Measurements from ENCODE around the gene AHCYL1.

DNA sequence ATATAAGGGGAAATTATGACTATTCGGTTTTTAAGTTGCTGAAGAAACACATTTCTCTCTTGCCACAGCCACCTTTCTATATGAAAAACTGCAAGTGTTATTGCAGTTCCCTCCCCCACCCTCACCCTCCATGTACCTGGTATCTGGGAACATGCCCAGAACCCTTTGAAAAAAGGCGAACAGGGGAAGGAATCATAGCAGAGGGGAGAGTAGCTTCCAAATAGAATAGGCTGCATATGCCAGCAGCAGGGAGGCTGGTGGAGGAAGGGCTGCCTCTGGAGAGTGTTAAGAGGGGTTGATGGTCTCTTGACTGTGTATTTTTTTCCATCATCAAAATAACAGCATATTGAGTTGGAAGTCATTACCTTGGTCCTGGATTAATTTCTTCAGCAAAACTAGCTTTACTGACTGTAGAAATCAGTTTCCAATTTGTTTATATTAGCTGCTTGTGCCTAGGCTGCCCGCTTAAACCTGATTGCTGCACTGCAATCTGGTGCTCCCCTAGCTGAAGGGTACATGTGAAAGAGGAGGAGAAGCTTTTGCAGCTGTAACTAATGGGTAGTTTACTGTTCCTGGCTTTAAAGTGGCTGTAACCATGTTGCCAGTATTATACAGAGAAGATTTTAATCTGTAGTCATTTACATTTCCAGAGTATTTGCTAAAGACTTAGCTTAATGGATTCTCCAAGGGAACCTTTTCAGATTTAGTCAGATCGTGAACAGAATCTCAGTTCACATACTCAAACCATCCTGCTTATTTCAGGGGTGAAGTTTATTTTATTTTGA lies 22.7 kb downstream of the AHCYL1 start:
- TF ChIP-seq EZH2phosphoT487 (IDR thresholded peaks at IDR 0.05; ENCODE audit: low read depth, severe bottlenecking, unreplicated experiment) (no peak), CTCF (IDR thresholded peaks at IDR 0.05; ENCODE audit: poor library complexity) (no peak), EZH2 (IDR thresholded peaks at IDR 0.05; ENCODE audit: borderline replicate concordance) (no peak)

Data from hepatocyte (in vitro differentiated cells).